DLD1 (cell line): ENCODE data around the gene SELENOP.

Source experiments
- in situ Hi-C: cut with HindIII; loops from 2 replicates; pipeline ENCODE4 v1.10.0; 2017; ENCODE audit warnings: low sequenced_read_pairs

The SELENOP gene

DNA sequence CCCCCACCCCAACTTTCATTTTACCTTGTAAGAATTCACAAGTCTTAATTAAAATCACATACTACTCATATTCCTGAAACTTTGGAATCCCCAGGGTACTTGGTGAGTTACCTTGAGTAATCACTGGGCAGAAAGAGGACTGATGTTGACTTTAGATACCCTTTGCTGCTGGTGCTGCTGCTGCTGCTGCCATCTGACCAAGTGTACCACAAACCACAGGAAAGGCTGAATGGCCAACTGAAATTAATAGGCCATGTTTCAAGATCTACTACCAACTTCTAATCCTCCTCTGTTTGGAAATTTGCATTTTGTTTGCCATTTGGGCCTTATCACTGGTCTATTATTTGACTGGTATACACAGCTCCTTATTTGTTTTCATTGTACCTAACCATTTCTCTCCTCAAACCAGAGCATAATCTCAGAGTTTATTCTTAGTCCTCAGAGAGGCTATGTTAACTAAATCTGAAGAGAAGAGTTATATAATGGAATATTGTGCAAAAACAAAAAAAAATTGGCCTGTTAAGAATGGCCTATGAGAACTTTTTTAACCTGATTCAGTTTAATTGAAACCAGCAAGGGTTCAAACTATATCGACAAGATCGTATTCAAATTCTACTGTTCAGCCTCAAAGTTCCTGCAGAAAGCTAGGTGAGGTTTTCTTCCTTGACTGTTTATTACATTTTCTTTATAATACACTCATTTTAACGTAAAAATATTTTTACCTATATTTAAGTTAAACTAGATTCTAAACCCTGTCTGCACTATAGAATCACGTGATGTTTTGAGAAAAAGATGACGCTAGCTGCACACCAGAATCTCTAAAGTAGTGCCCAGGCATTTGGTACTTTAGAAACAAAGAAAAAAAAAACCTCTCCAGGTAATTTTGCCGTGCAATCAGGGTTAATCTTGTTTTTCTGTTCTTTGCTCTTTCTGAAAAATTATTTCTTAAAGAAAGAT, 13.1 kb downstream of the SELENOP start:
- in situ Hi-C loops = no loop called here

DNA sequence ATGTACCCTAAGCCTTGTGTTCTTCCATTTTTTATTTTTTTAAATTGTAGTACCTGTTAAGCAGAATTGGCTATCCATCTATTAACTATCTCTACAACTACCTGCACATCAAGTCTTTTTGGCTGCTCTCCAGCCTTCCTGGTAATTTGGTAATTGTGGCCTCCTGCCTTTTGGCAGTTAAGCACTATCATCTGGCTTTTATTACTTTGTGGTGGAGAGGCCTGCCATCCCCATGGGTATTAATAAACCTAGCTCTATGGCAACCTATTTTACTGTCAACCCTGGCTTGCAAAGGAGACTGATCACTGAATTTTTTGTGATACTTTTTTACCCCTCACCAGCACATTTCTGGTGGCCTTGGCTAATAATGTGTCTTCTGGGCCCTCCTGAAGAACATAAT, 20.5 kb downstream of the SELENOP start:
- in situ Hi-C loops = no loop called here

DNA sequence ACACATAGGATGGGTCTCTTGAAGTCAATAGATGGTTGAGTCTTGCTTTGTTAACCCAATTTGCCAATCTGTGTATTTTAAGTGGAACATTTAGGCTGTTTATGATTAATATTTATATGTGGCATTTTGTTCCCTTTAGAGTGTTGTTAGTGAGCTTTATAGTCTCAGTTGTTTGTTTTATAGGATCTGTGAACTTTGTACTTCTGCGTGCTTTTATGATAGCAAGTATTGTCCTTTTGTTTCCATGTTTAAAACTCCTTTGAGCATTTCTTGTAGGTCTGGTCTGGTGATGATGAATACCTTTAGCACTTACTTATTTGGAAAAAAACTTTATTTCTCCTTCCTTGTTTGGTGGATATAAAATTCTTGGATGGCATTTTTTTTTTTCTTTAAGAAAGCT, 23.8 kb downstream of the SELENOP start:
- in situ Hi-C loops = no loop called here

DNA sequence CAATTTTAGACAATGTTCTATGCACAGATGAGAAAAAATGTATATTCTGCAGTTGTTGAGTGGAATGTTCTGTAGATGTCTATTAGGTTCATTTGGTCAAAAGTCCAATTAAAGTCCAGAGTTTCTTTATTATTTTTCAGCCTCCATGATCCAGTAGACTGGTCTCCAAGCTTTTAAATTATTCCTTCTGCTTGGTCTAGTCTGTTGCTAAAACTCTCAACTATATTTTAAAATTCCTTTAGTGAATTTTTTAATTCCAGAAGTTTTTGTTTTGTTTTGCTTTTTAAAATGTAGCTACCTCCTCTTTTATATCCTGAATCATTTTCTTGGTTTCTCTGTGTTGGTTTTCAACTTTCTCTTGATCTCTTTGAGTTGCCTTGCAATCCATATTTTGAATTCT, 24.6 kb downstream of the SELENOP start:
- in situ Hi-C loops = no loop called here

DNA sequence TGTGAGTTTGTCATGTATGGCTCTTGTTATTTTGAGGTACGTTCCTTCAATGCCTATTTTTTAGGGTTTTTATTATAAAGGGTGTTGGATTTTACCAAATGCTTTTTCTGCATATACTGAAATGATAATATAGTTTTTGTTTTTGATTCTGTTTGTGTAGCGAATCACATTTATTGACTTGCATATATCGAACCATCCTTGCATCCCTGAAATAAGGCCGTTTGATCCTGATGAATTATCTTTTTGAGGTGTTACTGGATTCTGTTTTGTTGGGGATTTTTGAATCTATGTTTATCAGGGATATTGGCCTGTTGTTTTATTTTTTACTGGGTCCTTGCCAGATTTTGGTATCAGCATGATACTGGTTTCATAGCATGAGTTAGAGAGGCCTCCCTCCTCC, 25.9 kb downstream of the SELENOP start:
- in situ Hi-C loops = no loop called here

DNA sequence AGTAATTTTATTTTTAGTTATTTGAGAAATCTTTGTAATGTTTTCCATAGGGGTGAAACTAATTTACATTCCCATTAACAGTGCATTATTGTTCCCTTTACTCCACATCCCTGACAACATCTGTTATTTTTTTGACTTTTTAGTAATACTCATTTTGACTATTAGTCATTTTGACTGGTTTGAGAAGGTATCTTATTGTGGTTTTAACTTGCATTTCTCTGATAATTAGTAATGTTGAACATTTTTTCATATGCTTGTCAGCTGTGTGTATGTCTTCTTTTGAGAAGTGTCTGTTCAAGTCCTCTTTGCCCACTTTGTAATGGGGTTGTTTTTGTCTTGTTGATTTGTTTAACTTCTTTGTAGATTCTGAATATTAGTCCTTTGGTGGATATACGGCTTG, 27.6 kb downstream of the SELENOP start:
- in situ Hi-C loops = no loop called here

DNA sequence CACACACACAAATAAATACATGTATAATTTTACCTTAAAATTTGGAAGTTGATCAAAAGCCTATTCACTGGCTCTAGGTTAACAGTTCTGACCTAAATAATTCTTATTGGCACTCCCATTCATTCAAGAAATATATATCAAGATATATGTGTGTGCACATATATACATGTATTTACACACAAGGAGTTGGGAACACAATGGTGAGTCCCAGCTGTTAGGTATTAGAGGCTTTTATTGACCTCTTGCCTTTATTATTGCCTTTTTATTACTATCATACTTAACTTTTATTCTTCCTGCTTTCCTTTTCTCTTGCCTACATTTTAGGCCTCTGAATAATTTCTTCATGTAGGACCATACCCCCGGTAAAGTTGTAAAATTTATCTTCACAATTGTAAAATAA, 30.1 kb downstream of the SELENOP start:
- in situ Hi-C loops = no loop called here

DNA sequence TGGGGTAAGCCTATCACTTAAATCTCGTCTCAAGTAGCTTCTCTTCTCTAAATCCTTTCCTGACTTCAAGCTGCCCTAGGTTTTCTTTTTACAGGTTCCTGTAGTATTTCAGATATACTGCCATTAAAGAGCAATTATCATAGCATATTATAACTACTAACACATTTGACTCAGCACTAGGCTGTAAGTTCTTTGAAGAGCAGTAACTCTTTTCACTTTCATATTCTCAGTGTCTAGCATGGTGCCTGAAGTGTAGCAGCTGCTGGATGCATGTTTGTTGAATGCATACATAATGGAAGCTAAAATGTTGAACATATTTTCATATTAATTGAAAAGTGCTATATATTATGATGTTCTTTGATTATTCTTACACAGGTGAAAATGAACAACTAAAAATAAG, 32.6 kb downstream of the SELENOP start:
- in situ Hi-C loops = no loop called here

DNA sequence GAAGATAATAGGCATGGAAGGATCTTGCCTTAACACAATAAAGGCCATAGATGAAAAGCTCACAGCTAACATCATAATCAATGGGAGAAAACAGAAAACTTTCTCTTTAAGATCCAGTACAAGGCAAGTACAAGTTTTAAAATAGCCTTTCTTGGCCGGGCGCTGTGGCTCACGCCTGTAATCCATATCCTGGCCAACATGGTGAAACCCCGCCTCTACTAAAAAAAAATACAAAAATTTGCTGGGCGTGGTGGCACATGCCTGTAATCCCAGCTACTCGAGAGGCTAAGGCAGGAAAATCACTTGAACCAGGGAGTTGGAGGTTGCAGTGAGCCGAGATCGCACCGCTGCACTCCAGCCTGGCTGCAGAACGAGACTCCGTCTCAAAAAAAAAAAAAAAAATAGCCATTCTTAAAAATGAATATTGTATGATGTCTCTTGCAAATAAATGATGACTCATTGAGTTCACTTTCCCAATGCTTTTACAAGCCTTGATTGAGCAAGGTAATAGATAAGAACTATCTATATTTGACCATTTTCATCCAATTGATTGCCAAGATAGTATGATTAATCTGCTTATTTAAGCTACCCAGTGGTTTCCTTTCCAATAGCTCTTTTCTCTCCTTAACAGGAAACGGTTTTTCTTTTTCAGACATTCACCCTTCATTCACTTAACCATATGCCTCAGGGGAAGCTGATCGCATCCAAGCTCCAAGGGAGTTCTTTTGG, 39.3 kb downstream of the SELENOP start:
- in situ Hi-C loops = no loop called here

DNA sequence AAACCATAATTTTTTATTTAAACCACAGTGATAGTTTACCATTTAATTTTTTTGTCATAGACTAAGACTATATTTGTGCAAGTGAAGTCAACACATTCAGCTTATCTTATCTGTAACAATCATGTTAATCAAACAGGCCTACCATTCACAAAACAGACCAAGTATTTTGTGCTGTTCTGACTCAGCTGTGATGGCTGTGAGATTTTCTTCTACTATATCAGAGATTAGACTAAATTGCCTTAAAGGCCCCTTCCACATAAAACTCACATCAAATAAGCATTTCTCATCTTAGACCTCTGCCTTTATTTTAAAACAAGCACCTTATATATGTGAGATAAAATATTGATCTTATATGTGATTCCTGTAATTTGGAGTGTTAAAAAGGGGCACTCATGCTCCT, 41.7 kb downstream of the SELENOP start:
- in situ Hi-C loops = no loop called here

DNA sequence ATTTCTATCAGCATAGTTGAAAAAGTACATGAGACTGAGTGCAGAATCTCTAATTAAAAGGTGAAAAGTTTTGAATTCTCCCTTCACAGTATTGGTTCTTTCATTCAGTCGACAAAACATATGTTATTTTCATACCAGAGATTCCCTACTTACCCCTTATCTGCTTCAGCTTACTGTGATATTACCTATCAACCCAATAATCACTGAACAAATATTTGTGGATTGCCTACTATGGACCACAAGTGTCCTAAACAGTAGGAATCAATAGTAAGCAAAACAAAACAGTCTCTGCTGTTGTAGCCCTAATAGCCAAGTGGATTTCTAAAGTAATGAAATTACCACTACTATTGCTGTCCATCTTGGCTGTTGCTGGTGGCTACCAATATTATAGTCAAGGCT, 43.6 kb downstream of the SELENOP start:
- in situ Hi-C loops = no loop called here

DNA sequence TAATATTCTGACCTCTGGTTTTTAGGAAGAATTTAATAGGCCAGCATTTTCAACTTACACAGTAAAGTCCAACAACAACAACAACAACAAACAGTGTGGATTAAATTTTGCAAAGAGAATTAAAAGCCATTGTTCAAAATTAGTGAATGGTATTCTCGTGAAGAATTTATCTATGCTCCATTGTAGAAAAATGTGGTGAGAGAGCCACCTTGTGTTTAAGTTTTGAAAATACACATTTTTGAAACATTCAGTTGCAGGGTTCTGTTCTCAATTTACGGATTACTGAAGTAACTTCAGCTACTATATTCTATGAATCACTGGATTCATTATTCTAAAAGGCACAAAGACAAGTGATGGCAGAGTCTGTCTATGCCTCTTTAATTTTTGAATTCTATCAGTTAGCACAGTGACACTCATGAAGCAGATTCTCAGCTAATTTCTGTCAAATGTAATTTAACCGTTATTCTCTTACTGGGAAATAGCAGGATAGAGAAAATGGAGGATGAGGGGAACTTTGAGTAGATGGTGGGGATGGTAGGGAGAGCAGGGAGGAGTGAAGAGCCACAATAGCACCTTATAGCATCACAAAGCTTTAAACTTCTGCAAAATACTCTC, 44.1 kb downstream of the SELENOP start:
- in situ Hi-C loops = no loop called here

DNA sequence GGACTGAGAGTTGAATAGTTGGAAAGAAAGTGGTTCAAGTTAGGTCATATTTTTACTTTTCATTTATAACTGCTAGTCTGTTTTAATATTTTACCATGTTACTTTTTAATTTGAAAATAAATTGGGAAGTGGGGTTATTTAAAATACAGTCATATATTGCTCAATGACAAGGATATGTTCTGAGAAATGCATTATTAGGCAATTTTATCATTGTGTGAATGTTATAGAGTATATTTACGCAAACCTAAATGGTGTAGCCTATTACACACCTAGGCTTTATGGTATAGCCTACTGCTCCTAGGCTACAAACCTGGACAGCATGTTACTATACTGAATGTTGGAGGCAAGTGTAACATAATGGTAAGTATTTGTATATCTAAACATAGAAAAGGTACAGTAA, 49.9 kb downstream of the SELENOP start:
- in situ Hi-C loops = no loop called here

DNA sequence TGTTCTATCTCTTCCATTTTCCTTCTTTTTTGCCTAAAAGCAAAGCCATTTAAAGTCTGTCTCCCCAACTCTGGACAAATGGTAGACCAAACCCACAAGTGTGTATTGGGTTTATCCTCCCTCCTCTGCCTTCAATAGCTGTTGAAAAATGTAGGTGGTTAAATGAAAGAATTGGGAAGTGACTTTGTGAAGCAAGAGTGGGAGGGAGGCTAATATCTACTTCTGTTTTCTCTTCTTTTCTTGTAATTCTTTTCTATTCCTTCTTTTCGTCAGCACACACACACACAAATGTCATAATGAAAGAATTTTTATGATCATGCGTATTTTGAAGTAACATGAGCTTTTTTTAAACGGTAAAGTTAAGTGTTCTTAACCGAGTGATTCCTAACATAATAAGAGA, 51.3 kb downstream of the SELENOP start:
- in situ Hi-C loops = no loop called here

DNA sequence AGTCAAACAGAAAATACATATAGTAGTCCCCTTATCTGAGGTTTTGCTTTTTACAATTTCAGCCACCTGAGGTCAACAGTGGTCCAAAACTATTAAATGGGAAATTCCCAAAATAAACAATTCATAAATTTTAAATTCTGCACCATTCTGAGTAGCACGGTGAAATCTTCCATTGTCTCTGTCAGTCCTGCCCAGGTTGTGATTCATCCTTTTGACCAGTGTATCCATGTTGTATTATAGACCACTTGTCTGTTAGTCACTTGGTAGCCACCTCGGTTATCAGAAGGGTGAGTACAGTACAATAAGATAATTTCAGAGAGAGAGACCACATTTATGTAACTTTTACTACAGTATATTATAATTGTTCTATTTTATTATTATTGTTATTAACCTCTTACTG, 52.2 kb downstream of the SELENOP start:
- in situ Hi-C loops = no loop called here

DNA sequence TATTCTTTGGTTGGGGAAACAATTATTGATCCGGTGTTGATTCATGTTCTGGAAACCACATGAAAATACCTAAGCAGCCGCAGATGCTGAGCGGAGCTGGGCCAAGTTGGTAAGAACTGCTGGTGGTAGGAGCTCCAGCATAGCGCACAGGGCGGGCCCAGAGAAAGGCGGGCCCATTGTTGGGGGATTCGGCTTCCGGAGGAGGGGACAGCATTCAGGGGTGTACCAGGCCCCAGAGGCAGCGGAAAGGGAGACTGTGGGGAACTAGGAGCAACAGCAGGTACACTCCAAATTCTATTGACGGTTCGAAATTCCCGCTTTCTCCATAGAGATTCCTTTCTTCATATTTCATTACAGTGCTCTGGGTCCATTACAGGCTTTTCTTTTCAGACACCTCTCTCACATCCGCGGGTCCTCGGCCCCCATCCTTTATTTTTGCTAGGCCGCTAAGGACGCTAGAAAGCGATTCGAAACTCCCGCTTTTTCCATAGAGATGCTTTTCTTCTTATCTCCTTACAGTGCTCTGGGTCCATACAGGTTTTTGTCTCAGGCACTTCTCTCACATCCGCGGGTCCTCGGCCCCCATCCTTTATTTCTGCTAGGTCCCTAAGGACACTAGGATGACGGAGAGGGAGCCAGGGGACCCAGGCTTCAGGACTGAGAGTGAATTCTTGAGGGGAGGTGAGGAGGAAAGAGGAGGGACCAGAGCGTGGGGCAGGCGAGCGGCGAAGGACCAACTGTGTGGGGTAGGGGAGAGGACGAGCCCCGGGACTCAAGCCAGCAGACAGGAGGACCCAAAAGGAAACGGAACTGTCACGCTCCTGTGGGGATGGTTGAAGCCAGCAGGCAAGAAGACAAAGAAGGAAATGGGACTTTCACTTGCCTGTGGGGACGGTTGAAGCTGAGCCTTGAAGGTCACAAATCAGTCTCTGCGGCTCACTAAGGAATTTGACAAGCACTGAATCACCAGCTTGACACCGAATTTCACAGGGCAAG, 54.8 kb downstream of the SELENOP start, which contains the start of gene CCDC152:
TSS of gene CCDC152 (plus strand) at position 213 of the 996 bp plus-strand sequence. CDS start 2,304 bp downstream, outside the sequence.
- in situ Hi-C loops = no loop called here

DNA sequence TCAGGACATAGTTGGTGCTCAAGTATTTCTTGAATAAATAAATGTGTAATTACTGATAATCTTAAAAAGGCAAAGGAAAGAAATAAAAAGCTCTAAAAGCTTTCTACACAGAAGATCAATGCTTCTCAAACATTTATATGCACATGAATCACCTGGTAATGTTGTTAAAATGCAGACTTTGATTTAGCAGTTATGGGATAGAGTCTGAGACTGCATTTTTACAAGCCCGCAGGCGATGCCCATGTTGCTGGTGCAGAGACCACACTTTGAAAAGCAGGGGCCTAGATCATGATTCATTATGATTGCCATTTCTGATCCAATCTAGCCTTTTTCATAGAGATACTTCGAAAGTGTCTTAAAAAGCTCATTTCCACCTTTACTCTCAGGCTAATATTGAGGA, 58.6 kb downstream of the SELENOP start:
- in situ Hi-C loops = no loop called here

DNA sequence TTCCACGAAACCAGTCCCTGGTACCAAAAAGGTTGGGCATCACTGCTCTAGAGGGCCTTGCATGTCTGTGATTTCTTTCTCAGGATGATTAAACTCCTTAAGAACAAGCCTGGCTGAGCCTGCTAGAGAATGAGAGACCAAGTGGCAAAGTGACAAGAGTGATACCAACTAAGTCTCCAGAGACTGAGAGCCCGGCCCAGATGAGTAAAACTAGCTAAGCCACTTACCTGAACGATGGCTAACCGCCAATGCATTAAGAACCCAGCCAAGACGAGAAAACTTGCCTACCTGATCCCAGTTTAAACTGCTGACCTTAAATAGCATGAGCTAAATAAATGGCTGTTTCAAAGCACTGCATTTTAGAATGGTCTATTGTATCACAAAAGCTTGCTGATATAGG, 60.6 kb downstream of the SELENOP start:
- in situ Hi-C loops = no loop called here

DNA sequence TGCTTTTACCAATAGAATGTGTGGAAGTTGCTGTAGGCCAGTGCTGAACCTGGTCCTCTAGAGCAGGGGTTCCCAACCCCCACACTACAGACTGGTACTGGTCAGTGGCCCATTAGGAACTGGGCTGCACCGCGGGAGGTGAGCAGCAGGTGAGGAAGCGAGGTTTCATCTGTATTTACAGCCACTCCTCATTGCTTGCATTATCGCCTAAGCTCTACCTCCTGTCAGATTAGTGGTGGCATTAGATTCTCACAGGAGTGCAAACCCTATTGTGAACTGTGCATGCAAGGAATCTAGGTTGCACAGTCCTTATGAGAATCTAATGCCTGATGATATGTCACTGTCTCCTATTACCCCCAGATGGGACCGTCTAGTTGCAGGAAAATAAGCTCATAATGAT, 61.2 kb downstream of the SELENOP start:
- in situ Hi-C loops = no loop called here
